Endothelial cell (in vitro differentiated cells): ENCODE measurements around the gene FBXO30. TPM values are rescaled to one million over a fixed set of nuclear protein-coding genes. Genes with fewer than 3 reads are reported as not detected.

Experiments
- DNase-seq: peaks from one replicate; pipeline ENCODE4 v3.0.0; 2021; ENCODE audit warnings: low spot score
- H3K27ac Mint-ChIP-seq: one replicate; pipeline ENCODE4 v1.8.0; 2021; ENCODE audit warnings: mixed read lengths, inconsistent platforms; ENCODE audit not compliant: unreplicated experiment
- H3K27me3 Mint-ChIP-seq: one replicate; pipeline ENCODE4 v1.8.0; 2021; ENCODE audit warnings: mild to moderate bottlenecking, moderate library complexity, mixed read lengths, inconsistent platforms; ENCODE audit not compliant: unreplicated experiment
- H3K36me3 Mint-ChIP-seq: one replicate; pipeline ENCODE4 v1.8.0; 2021; ENCODE audit warnings: mild to moderate bottlenecking, low read depth, mixed read lengths, inconsistent platforms; ENCODE audit not compliant: unreplicated experiment
- H3K4me1 Mint-ChIP-seq: one replicate; pipeline ENCODE4 v1.8.0; 2021; ENCODE audit warnings: mild to moderate bottlenecking, mixed read lengths, inconsistent platforms; ENCODE audit not compliant: unreplicated experiment
- H3K4me3 Mint-ChIP-seq: one replicate; pipeline ENCODE4 v1.8.0; 2021; ENCODE audit warnings: mild to moderate bottlenecking, mixed read lengths, inconsistent platforms; ENCODE audit not compliant: unreplicated experiment
- H3K9me3 Mint-ChIP-seq: one replicate; pipeline ENCODE4 v1.8.0; 2021; ENCODE audit warnings: mixed read lengths, inconsistent platforms; ENCODE audit not compliant: unreplicated experiment
- CTCF ChIP-seq: fragments of 200-600 bp; sonication (generic); IDR thresholded peaks from one replicate; pipeline ENCODE4 v1.5.0; 2021; ENCODE audit warnings: antibody characterized with exemption; ENCODE audit not compliant: unreplicated experiment
- total RNA-seq: library from RNA; stranded (reverse); fragmentation: NEBNext Ultra II Directional; extraction: Animal tissue kit (Norgen Biotek cat#: 25700); gene quantifications from one replicate; pipeline ENCODE4 v1.2.1, GENCODE V29; 2021; ENCODE audit not compliant: unreplicated experiment

FBXO30 gene
- total RNA-seq, 1 donor from 2014 or later, result 14.2 TPM

- Mint-ChIP-seq H3K27ac (no peak overlapping the region), H3K36me3 (peaks cover 45% of the 10 kb centered on the region), H3K4me1 (no peaks in the 10 kb centered on the region), H3K27me3 (peaks cover 7% of the 10 kb centered on the region), H3K9me3 (peaks cover 14% of the 10 kb centered on the region), H3K4me3 (no peak overlapping the region)
- no peak for DNase-seq
- TF ChIP-seq CTCF, result no peak
Observed at GRCh38 chr6:145787688-145788087, 26.9 kb downstream of the FBXO30 start.

DNA sequence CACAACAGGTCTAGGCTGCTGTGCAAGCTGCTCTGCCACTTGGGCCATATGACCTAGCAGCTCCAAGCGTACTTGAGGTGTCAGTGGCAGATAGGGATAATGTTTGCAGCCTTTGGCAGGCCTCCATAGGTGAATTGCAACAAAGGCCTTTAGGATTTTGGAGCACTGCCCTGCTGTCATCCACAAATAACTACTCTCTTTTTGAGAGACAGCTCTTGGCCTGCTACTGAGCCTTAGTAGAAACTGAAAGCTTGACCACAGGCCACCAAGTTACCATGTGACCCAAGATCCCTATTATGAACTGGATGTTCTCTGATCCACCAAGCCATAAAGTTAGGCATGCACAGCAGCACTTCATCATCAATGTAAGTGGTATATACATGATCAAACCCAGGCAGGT is 29.9 kb downstream of the FBXO30 start:
- Mint-ChIP-seq H3K27ac (no peak overlapping the region), H3K9me3 (peaks cover 4% of the 10 kb centered on the region), H3K27me3 (peaks cover 2% of the 10 kb centered on the region), H3K4me1 (no peaks in the 10 kb centered on the region), H3K36me3 (peaks cover 22% of the 10 kb centered on the region), H3K4me3 (no peak overlapping the region)
- TF ChIP-seq CTCF, result no peak
- DNase-seq, result no peak

- no peak overlapping the region for H3K4me3 Mint-ChIP-seq
- peaks cover 4% of the 10 kb centered on the region for H3K9me3 Mint-ChIP-seq
- no peak for TF ChIP-seq CTCF
- H3K36me3 Mint-ChIP-seq, result peaks cover 17% of the 10 kb centered on the region
- H3K4me1 Mint-ChIP-seq, result no peaks in the 10 kb centered on the region
- DNase-seq, result no peak
- H3K27ac Mint-ChIP-seq, result no peak overlapping the region
- H3K27me3 Mint-ChIP-seq, result peaks cover 2% of the 10 kb centered on the region
Observed at GRCh38 chr6:145783796-145784195, 30.8 kb downstream of the FBXO30 start.

- no peaks in the 10 kb centered on the region for H3K36me3 Mint-ChIP-seq
- no peaks in the 10 kb centered on the region for H3K9me3 Mint-ChIP-seq
- H3K27ac Mint-ChIP-seq, result no peak overlapping the region
- no peak for DNase-seq
- no peaks in the 10 kb centered on the region for H3K27me3 Mint-ChIP-seq
- TF ChIP-seq CTCF, result no peak
- H3K4me1 Mint-ChIP-seq, result no peaks in the 10 kb centered on the region
- no peak overlapping the region for H3K4me3 Mint-ChIP-seq
Observed at GRCh38 chr6:145772846-145773245, 41.7 kb downstream of the FBXO30 start.

- Mint-ChIP-seq H3K36me3 (no peaks in the 10 kb centered on the region), H3K4me3 (no peak overlapping the region), H3K27me3 (peaks cover 1% of the 10 kb centered on the region), H3K27ac (no peak overlapping the region), H3K4me1 (peaks cover 5% of the 10 kb centered on the region), H3K9me3 (no peaks in the 10 kb centered on the region)
- DNase-seq, result no peak
- TF ChIP-seq CTCF, result no peak
Observed at GRCh38 chr6:145765449-145765848, 49.1 kb downstream of the FBXO30 start.
